ENCODE measurements around the gene EDIL3. TPM values are rescaled to one million over a fixed set of nuclear protein-coding genes. Genes with fewer than 3 reads are reported as not detected.

EDIL3 gene
- 1 to 10 TPM in 2 of 4 donors, under 1 TPM in 2; 0.20 to 1.5 (median 0.75) TPM for total RNA-seq

GRCh38 chr5:84384604-84385575 is at the start of gene EDIL3:
EDIL3 (minus strand) TSS chr5:84384880; CDS start chr5:84384374, 506 bp downstream.
- peak within 1 kb of the TSS; percentile 28 to 43 (median 40) for H3K4me3 ChIP-seq
- DNase-seq (no peak), ATAC-seq (no peak)
- intact Hi-C loops (cut with DNase I; ENCODE audit: low total_unique reads) = no loop called here
- H3K27ac ChIP-seq = no peak within 1 kb of the TSS
- in situ Hi-C loops (cut with MboI; ENCODE audit: low sequenced_read_pairs in 4 of 4) = no loop called here
- H3K9me3 ChIP-seq = no peaks in the 10 kb centered on the region
- TF ChIP-seq POLR2A (IDR thresholded peaks at IDR 0.05) (no peak), CTCF (IDR thresholded peaks at IDR 0.05 in 4 of 5, conservative IDR thresholded peaks at IDR 0.05 in 1 of 5) (no peak)
- peaks cover 33 to 44% (median 35%) of the 10 kb centered on the region in 3 donors for H3K27me3 ChIP-seq
- H3K4me1 ChIP-seq = peaks cover 0 to 11% of the 10 kb centered on the region in 2 donors
- H3K36me3 ChIP-seq = no peaks in the 10 kb centered on the region

- no peaks in the 10 kb centered on the region for H3K27me3 ChIP-seq
- no peak for TF ChIP-seq POLR2A (IDR thresholded peaks at IDR 0.05)
- no peak for TF ChIP-seq CTCF (IDR thresholded peaks at IDR 0.05 in 4 of 5, conservative IDR thresholded peaks at IDR 0.05 in 1 of 5)
- H3K9me3 ChIP-seq = no peaks in the 10 kb centered on the region
- H3K4me1 ChIP-seq = no peaks in the 10 kb centered on the region
- H3K36me3 ChIP-seq = no peaks in the 10 kb centered on the region
- intact Hi-C loops (cut with DNase I; ENCODE audit: low total_unique reads) = no loop called here
- ATAC-seq (no peak), DNase-seq (no peak)
- H3K27ac ChIP-seq = no peak overlapping the region
- in situ Hi-C loops (cut with MboI; ENCODE audit: low sequenced_read_pairs in 4 of 4) = no loop called here
- no peak overlapping the region for H3K4me3 ChIP-seq
Measured at GRCh38 chr5:84433461-84433860, 48.8 kb upstream of the EDIL3 start.

- Histone ChIP-seq H3K4me3 (no peak overlapping the region), H3K36me3 (no peaks in the 10 kb centered on the region), H3K4me1 (no peaks in the 10 kb centered on the region), H3K27ac (no peak overlapping the region), H3K27me3 (no peaks in the 10 kb centered on the region), H3K9me3 (no peaks in the 10 kb centered on the region)
- intact Hi-C loops (cut with DNase I; ENCODE audit: low total_unique reads) (no loop called here), in situ Hi-C loops (cut with MboI; ENCODE audit: low sequenced_read_pairs in 4 of 4) (no loop called here)
- DNase-seq (no peak), ATAC-seq (no peak)
- TF ChIP-seq POLR2A (IDR thresholded peaks at IDR 0.05) (no peak), CTCF (IDR thresholded peaks at IDR 0.05 in 4 of 5, conservative IDR thresholded peaks at IDR 0.05 in 1 of 5) (no peak)
Measured at GRCh38 chr5:84430863-84431663, 46.4 kb upstream of the EDIL3 start.

GRCh38 chr5:84430079-84430478 is 45.4 kb upstream of the EDIL3 start:
- TF ChIP-seq POLR2A (IDR thresholded peaks at IDR 0.05) (no peak), CTCF (IDR thresholded peaks at IDR 0.05 in 4 of 5, conservative IDR thresholded peaks at IDR 0.05 in 1 of 5) (no peak)
- Histone ChIP-seq H3K36me3 (no peaks in the 10 kb centered on the region), H3K27ac (no peak overlapping the region), H3K4me3 (no peak overlapping the region), H3K27me3 (no peaks in the 10 kb centered on the region), H3K4me1 (no peaks in the 10 kb centered on the region), H3K9me3 (no peaks in the 10 kb centered on the region)
- intact Hi-C loops (cut with DNase I; ENCODE audit: low total_unique reads) (no loop called here), in situ Hi-C loops (cut with MboI; ENCODE audit: low sequenced_read_pairs in 4 of 4) (no loop called here)
- ATAC-seq = no peak
- no peak for DNase-seq
